ENCODE data around the gene NKIRAS2. TPM values are rescaled to one million over a fixed set of nuclear protein-coding genes. Genes with fewer than 3 reads are reported as not detected.

NKIRAS2 gene
- total and polyA plus RNA-seq, 2 of the 4 experiments (the other 2 are of a cell fraction), result 25.6 to 51.8 TPM

- 42% methylated on average over 1 of the region's 1 CpG; no CpG with 5 or more reads in 1 of the 2 experiments for WGBS, 2 experiments (ENCODE audit: extremely low coverage in 2 of 2, insufficient read length in 1 of 2)
- intact Hi-C loops (cut with micrococcal nuclease), result no loop called here
- H3K23ac ChIP-seq (ENCODE audit: low read depth, low read length), result no peak overlapping the region
- no TSS peak for BruUV-seq (replicated peaks)
- H2BK5ac ChIP-seq (ENCODE audit: low read depth, low read length, poor library complexity, severe bottlenecking), result no peak overlapping the region
- ChIA-PET POLR2A (ENCODE audit: unreplicated experiment) (no interaction called here), CTCF (interaction anchor here (0.9 kb wide), 1 partner anchor 26 kb away, joined by 3 read pairs; the partner anchor contains the start of gene NKIRAS2)
- H3K4me3 ChIP-seq (ENCODE audit: insufficient read depth, low read depth, low read length), result no peak overlapping the region
- in situ Hi-C loops (cut with MboI; ENCODE audit: low sequenced_read_pairs), result no loop called here
- ATAC-seq (ENCODE audit: low read depth) (no peak), DNase-seq (no peak)
- no peaks in the 10 kb centered on the region for H3K79me1 ChIP-seq (ENCODE audit: low read depth in 1 of 2, low read length in 2 of 2)
- H2AFZ ChIP-seq (replicated peaks; ENCODE audit: low read length, poor library complexity), result no peak overlapping the region
- H3K36me3 ChIP-seq (ENCODE audit: control insufficient read depth, insufficient read depth, low read length), result no peaks in the 10 kb centered on the region
- TF ChIP-seq RAD21 (IDR thresholded peaks at IDR 0.05; ENCODE audit: low read length) (no peak), SMC3 (IDR thresholded peaks at IDR 0.05; ENCODE audit: low read depth, low read length) (no peak)
- dilution Hi-C loops (cut with HindIII; ENCODE audit: low sequenced_read_pairs, unreplicated experiment), result no loop called here
- no peaks in the 10 kb centered on the region for H3K9me1 ChIP-seq (ENCODE audit: insufficient read depth, low read length)
- H3K9ac ChIP-seq (ENCODE audit: low read depth, low read length), result no peak overlapping the region
- H4K8ac ChIP-seq (ENCODE audit: low read depth in 2 of 2, low read length in 2 of 2), result no peak overlapping the region
- no peak overlapping the region for H3K4ac ChIP-seq (ENCODE audit: low read depth, low read length)
- H3K27me3 ChIP-seq (ENCODE audit: control insufficient read depth, insufficient read depth, low read length), result peaks cover 32% of the 10 kb centered on the region
- H3K18ac ChIP-seq (ENCODE audit: low read depth, low read length), result no peak overlapping the region
- no peaks in the 10 kb centered on the region for H3K9me3 ChIP-seq (ENCODE audit: control insufficient read depth, insufficient read depth, low read length)
- H2BK15ac ChIP-seq (ENCODE audit: low read depth, low read length), result no peak overlapping the region
- H2BK20ac ChIP-seq (ENCODE audit: low read depth, low read length), result no peak overlapping the region
- no peak overlapping the region for H2BK120ac ChIP-seq (ENCODE audit: low read depth, low read length)
- no peak overlapping the region for H3K4me2 ChIP-seq (ENCODE audit: low read depth, low read length)
- 0 out of 2 replicates have a peak, but pooled peaks cover 1% of the 10 kb centered on the region for H3K4me1 ChIP-seq (ENCODE audit: control insufficient read depth, insufficient read depth, low read length)
- H2AK9ac ChIP-seq (replicated peaks; ENCODE audit: low read depth, low read length, poor library complexity), result no peak overlapping the region
- H2AK5ac ChIP-seq (ENCODE audit: low read depth, low read length), result no peak overlapping the region
- H3K14ac ChIP-seq (replicated peaks; ENCODE audit: low read depth, low read length), result no peak overlapping the region
- no peak overlapping the region for H3K27ac ChIP-seq (ENCODE audit: insufficient read depth, low read length)
- no peak overlapping the region for H3K56ac ChIP-seq (ENCODE audit: extremely low read depth, insufficient read depth, low read length)
- no peak overlapping the region for H4K5ac ChIP-seq (ENCODE audit: low read depth, low read length)
- no peak overlapping the region for H4K91ac ChIP-seq (ENCODE audit: insufficient read depth, low read depth, low read length)
- H4K20me1 ChIP-seq (ENCODE audit: insufficient read depth, low read length), result no peaks in the 10 kb centered on the region
These were observed 25.8 kb downstream of the NKIRAS2 start for GRCh38 chr17:42045719-42046118.
